Measurements from ENCODE around the gene MR1. TPM values are rescaled to one million over a fixed set of nuclear protein-coding genes. Genes with fewer than 3 reads are reported as not detected.

MR1 gene
- total and polyA plus RNA-seq, 9 of the 15 experiments (the other 6 are each of a cell fraction or from before 2014, with no cell fraction given): 9.7 to 21.7 (median 15.6) TPM

GRCh38 chr1:181089676-181090544 is 56.1 kb downstream of the MR1 start (continued):
- TF ChIP-seq E2F6 (IDR thresholded peaks at IDR 0.05; ENCODE audit: borderline replicate concordance in 1 of 2, extremely low read depth in 1 of 2, insufficient read depth in 1 of 2, insufficient read length in 1 of 2, low read depth in 1 of 2, low read length in 1 of 2, poor library complexity in 1 of 2, severe bottlenecking in 1 of 2): peak; percentile 21 to 58
- TF ChIP-seq ZNF75A (CRISPR knock-in tag; IDR thresholded peaks at IDR 0.05): no peak
- TF ChIP-seq ZC3H4 (CRISPR knock-in tag; IDR thresholded peaks at IDR 0.05; ENCODE audit: borderline replicate concordance): peak; percentile 80; the same call in 1 of the 2 replicates
- peak; percentile 68 for TF ChIP-seq POLR2G (IDR thresholded peaks at IDR 0.05; ENCODE audit: low read depth, low read length)
- TF ChIP-seq TARDBP (IDR thresholded peaks at IDR 0.05): 0 out of 2 replicates have a peak, but pooled peaks have one; percentile 15
- peak; percentile 28 to 71; a peak in 2 of 4 replicates for TF ChIP-seq TBL1XR1 (IDR thresholded peaks at IDR 0.05; ENCODE audit: low read length in 2 of 2)
- TF ChIP-seq TAF7 (tag; IDR thresholded peaks at IDR 0.05): peak; percentile 21; the same call in 1 of the 2 replicates
- TF ChIP-seq SP2 (IDR thresholded peaks at IDR 0.05; ENCODE audit: extremely low read depth, low read depth, low read length, poor library complexity, severe bottlenecking): no peak
- TF ChIP-seq NR4A1 (CRISPR knock-in tag; IDR thresholded peaks at IDR 0.05): 0 out of 2 replicates have a peak, but pooled peaks have one; percentile 38
- no peak for TF ChIP-seq NR4A1 (tag; IDR thresholded peaks at IDR 0.05)
- peak; percentile 13; the same call in 1 of the 2 replicates for TF ChIP-seq CREB3L1 (IDR thresholded peaks at IDR 0.05; ENCODE audit: borderline replicate concordance, low read depth)
- TF ChIP-seq ETS1 (conservative IDR thresholded peaks at IDR 0.05; ENCODE audit: control insufficient read depth, low read depth, low read length): peak; percentile 72; the same call in 1 of the 2 replicates
